ENCODE data around the gene NKIRAS2.

The NKIRAS2 gene

DNA sequence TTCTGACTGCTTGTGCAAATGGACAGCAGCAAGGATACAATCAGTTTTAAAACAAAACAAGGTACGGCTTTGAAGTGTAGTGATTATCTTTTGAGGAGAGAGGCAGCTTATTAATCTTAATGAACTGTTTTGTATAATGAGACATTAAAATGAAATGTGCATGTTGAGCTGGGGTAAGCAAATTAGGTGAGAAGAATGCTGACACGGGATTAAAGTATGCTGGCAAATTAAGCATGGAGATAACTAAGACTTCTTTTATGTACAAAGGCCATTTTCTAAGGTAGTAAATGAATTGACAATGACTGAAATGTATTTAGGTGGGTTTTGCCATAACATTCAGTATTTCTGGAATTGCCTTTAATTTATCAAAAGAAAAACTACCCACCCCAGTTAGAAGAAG, 21.4 kb upstream of the NKIRAS2 start:
- no peak for DNase-seq (ENCODE audit: low read depth)
- TF ChIP-seq, protein P1, sequence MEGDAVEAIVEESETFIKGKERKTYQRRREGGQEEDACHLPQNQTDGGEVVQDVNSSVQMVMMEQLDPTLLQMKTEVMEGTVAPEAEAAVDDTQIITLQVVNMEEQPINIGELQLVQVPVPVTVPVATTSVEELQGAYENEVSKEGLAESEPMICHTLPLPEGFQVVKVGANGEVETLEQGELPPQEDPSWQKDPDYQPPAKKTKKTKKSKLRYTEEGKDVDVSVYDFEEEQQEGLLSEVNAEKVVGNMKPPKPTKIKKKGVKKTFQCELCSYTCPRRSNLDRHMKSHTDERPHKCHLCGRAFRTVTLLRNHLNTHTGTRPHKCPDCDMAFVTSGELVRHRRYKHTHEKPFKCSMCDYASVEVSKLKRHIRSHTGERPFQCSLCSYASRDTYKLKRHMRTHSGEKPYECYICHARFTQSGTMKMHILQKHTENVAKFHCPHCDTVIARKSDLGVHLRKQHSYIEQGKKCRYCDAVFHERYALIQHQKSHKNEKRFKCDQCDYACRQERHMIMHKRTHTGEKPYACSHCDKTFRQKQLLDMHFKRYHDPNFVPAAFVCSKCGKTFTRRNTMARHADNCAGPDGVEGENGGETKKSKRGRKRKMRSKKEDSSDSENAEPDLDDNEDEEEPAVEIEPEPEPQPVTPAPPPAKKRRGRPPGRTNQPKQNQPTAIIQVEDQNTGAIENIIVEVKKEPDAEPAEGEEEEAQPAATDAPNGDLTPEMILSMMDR (IDR thresholded peaks at IDR 0.05; ENCODE audit: insufficient read depth, low read depth, low read length, missing control alignments), result no peak
- no peak overlapping the region for H3K4me3 ChIP-seq (ENCODE audit: low read length)

DNA sequence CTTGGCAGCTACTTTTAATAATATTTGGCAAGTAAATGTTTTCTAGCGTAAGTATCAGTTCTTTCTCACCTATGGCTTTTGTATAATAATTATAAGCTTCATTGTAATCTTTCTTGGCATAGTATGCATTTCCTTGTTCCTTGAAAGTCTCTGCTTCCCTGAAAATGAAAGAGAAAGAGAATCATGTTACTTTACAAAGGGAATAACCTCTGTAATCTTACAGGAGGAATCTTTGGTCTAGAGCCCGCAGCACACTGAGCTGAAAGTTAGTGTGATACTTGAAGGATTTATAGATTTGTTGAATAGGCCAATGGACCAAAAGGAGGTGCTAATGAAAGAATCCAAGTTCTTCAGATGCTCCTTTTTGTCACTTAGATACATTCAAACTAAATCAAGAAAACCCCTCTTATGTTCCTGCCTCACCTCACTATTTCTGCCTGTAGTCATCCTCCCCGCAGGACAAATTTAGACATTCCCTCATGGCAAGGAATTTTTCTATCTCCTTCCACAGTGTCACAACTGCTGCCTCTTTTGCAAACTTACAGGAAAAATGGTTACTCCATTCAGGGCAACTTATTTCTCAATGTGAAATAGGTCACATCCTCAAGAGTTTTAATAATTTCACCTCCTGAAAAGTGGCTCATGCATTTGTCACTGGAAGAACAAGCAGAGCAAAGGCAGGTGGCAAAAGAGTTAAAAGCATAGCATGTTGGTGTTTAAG, 19.3 kb upstream of the NKIRAS2 start:
- TF ChIP-seq, protein P1 (IDR thresholded peaks at IDR 0.05; ENCODE audit: insufficient read depth, low read depth, low read length, missing control alignments), result no peak
- no peak for DNase-seq (ENCODE audit: low read depth)
- no peak overlapping the region for H3K4me3 ChIP-seq (ENCODE audit: low read length)

DNA sequence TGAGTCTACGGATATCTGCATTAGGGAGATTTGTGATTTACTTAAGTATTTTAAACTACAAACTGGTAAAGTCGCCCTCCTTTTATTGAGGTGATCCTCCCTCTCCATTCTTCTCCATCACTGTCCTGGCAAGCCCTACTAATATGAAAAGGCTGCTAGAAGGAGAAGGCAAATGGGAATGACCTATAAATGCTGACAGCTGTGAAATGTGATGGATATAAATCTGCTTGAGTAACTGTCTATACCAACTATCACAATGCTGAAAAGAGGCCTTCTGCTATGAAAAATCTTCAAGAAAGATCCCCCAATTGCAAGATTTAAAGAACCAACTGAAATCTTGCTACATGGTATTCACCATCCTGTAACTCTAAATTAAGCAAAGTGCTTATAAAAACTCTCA, 18.2 kb upstream of the NKIRAS2 start:
- H3K4me3 ChIP-seq (ENCODE audit: low read length), result no peak overlapping the region
- no peak for DNase-seq (ENCODE audit: low read depth)
- TF ChIP-seq, protein P1 (IDR thresholded peaks at IDR 0.05; ENCODE audit: insufficient read depth, low read depth, low read length, missing control alignments), result no peak

DNA sequence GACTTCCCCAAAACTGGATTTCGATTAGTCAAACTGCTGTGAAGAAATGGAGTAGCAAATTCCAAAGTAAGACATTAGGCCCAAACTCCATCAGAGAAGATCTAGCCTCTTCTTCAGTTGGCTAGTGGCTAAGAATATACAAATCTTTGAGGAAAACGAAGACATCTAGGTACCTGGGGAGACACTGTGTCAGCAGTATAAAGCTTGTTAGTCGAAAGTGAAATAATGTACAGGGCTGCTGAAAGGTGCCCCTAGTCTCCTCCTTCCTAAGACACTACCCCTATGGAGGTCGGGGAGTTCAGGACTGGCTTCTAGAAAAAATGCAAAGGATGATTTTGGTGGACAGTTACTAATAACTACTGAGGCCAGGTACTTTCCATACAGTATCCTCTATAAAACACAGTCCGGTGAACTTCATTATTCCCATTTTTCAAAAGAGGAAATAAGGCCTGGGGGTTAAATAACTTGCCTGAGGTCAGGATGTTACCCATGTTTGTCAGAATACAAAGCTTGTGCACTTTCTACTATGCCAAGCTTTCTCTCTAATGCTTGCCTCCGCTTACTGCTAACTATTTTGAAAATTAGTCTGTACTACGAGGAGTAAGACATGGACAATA, 17.6 kb upstream of the NKIRAS2 start:
- TF ChIP-seq, protein P1 (IDR thresholded peaks at IDR 0.05; ENCODE audit: insufficient read depth, low read depth, low read length, missing control alignments), result no peak
- DNase-seq (ENCODE audit: low read depth), result no peak
- H3K4me3 ChIP-seq (ENCODE audit: low read length), result no peak overlapping the region

DNA sequence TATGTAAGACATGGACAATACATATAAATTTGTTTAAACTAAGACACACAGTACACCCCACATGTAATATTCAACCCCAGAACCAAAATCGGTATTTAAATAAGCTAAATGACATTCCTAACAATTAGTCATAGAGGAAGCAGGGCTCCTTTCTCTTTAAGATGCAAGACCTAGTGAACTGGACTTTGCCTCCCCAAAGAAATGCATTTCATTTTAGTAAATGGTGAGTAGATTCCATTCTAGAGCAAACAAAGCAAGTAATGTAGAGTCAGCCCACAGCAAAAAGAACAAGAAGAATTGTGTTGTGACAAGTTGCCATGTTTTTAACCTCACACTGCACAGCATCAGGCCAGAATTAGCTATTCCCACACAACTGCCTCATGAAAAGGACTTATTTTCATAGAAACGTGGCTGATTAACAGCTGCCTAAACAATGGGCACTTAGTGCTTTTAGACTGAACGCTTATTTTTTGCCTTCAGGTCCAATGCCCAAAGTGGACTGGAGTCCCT, 17.0 kb upstream of the NKIRAS2 start:
- TF ChIP-seq, protein P1 (IDR thresholded peaks at IDR 0.05; ENCODE audit: insufficient read depth, low read depth, low read length, missing control alignments), result no peak
- H3K4me3 ChIP-seq (ENCODE audit: low read length), result no peak overlapping the region
- no peak for DNase-seq (ENCODE audit: low read depth)

DNA sequence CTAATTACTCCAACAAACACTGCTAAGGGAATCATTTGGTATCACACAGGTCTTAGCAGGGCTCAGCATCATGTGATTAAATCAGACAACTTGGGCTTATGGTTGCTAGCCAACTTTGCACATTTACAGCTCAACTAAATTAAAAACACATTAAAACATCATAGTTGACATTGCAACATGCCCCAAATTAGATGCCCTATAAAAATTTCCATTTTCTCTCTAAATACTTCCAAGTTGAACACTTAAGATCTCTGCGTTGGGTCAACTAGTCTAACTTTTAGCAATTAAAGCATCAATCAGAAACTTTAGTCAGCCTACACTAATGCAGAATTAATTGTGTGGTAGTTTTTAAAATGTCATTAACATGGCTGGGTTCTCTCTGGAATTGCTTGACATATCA, 14.7 kb upstream of the NKIRAS2 start:
- no peak for DNase-seq (ENCODE audit: low read depth)
- TF ChIP-seq, protein P1 (IDR thresholded peaks at IDR 0.05; ENCODE audit: insufficient read depth, low read depth, low read length, missing control alignments), result no peak
- H3K4me3 ChIP-seq (ENCODE audit: low read length), result no peak overlapping the region
